Endothelial cell of umbilical vein (primary cell): ENCODE measurements around the gene TMTC1. TPM values are rescaled to one million over a fixed set of nuclear protein-coding genes. Genes with fewer than 3 reads are reported as not detected.

ENCODE experiments used
- BruUV-seq: library from RNA; stranded (reverse); fragments of 400-500 nt; replicated peaks from 2 replicates; lab custom pipeline; 2021; lab: Mats Ljungman, UMichigan
- CTCF ChIA-PET: fragments of 300-600, 350-600 bp; sonication (Branson Sonifier 250); formaldehyde crosslinking; loops from one replicate; lab custom pipeline; 2021; ENCODE audit warnings: antibody characterized with exemption, inconsistent platforms; lab: Charles Lee
- POLR2A ChIA-PET: fragments of 300-600, 350-600 bp; sonication (Branson Sonifier 250); formaldehyde crosslinking; loops from one replicate; lab custom pipeline; 2021; ENCODE audit warnings: antibody characterized with exemption, inconsistent platforms; lab: Charles Lee
- DNase-seq: peaks from one replicate; pipeline ENCODE4 v3.0.0-alpha.2; 2011; ENCODE audit warnings: low read depth, low spot score
- FAIRE-seq: peaks from 2 replicates; lab custom pipeline; 2011; peaks lifted over from hg19 to GRCh38; lab: Jason Lieb, UNC
- H2AFZ ChIP-seq: 2 replicates; pipeline ENCODE4 v1.6.0; 2012; ENCODE audit warnings: low read depth, low read length, control low read depth, inconsistent platforms
- H3K27ac ChIP-seq: 2 replicates; pipeline ENCODE4 v1.5.1; 2011; ENCODE audit warnings: low read depth, mild to moderate bottlenecking, control low read depth, low read length, moderate library complexity; ENCODE audit not compliant: insufficient read depth
- H3K27me3 ChIP-seq, 2 experiments: 2 replicates each; pipeline versions ENCODE4 v1.6.0 to v1.6.1; 2011; ENCODE audit warnings: low read length in 2 of 2, mixed read lengths in 1 of 2; ENCODE audit not compliant: control insufficient read depth in 2 of 2, insufficient read depth in 2 of 2
- H3K36me3 ChIP-seq, 2 experiments: 2 replicates in 1 of 2; 3 replicates in 1 of 2; pipeline ENCODE4 v1.5.1; 2011; ENCODE audit warnings: low read length in 2 of 2, mild to moderate bottlenecking in 1 of 2, moderate library complexity in 1 of 2; ENCODE audit not compliant: control insufficient read depth in 2 of 2, insufficient read depth in 2 of 2; ENCODE audit errors: extremely low read depth in 1 of 2
- H3K4me1 ChIP-seq: 3 replicates; pipeline ENCODE4 v1.5.1; 2011; ENCODE audit warnings: mild to moderate bottlenecking, low read length; ENCODE audit not compliant: control insufficient read depth, insufficient read depth; ENCODE audit errors: extremely low read depth
- H3K4me2 ChIP-seq: 2 replicates; pipeline ENCODE4 v1.6.1; 2011; ENCODE audit warnings: low read length, control low read depth, mixed read lengths; ENCODE audit not compliant: insufficient read depth
- H3K4me3 ChIP-seq, 3 experiments: fragments of 200-600 bp in 1 of 3; sonication (generic), shearing (Covaris generic) in 1 of 3; replicated peaks in 1 of 3; 2 replicates each; pipeline ENCODE4 v1.5.1; 2011 to 2016; ENCODE audit warnings: control low read depth in 3 of 3, low read length in 3 of 3, mild to moderate bottlenecking in 2 of 3, inconsistent platforms in 1 of 3, low read depth in 1 of 3, moderate library complexity in 1 of 3; ENCODE audit not compliant: insufficient read depth in 1 of 3
- H3K79me2 ChIP-seq: 2 replicates; pipeline ENCODE4 v1.6.0; 2012; ENCODE audit warnings: low read length, inconsistent platforms; ENCODE audit not compliant: control insufficient read depth, insufficient read depth
- H3K9ac ChIP-seq: replicated peaks from 2 replicates; pipeline ENCODE3; 2011; ENCODE audit warnings: low read length, control low read depth; ENCODE audit not compliant: insufficient read depth; ENCODE audit errors: extremely low read depth
- H3K9me1 ChIP-seq: replicated peaks from 3 replicates; pipeline ENCODE4 v1.6.0; 2011; ENCODE audit warnings: mild to moderate bottlenecking, low read length; ENCODE audit not compliant: control insufficient read depth, insufficient read depth; ENCODE audit errors: extremely low read depth
- H3K9me3 ChIP-seq: replicated peaks from 2 replicates; pipeline ENCODE4 v1.5.1; 2012; ENCODE audit warnings: low read length, inconsistent platforms; ENCODE audit not compliant: control insufficient read depth, insufficient read depth
- H4K20me1 ChIP-seq: replicated peaks from 2 replicates; pipeline ENCODE3; 2011; ENCODE audit warnings: mild to moderate bottlenecking, low read length; ENCODE audit not compliant: control insufficient read depth, insufficient read depth; ENCODE audit errors: extremely low read depth
- EZH2 ChIP-seq: IDR thresholded peaks from 2 replicates; pipeline ENCODE4 v1.6.1; 2012; ENCODE audit warnings: borderline replicate concordance, low read depth, mild to moderate bottlenecking, moderate library complexity, low read length, inconsistent platforms; ENCODE audit not compliant: severe bottlenecking
- FOS ChIP-seq: IDR thresholded peaks from 2 replicates; pipeline ENCODE4 v1.6.1; 2011; ENCODE audit warnings: mild to moderate bottlenecking, low read length, moderate library complexity, borderline replicate concordance; ENCODE audit not compliant: insufficient read depth
- GATA2 ChIP-seq: IDR thresholded peaks from 2 replicates; pipeline ENCODE4 v1.7.0; 2011; ENCODE audit warnings: low read depth, mild to moderate bottlenecking, moderate library complexity, mixed read lengths, low read length; ENCODE audit not compliant: insufficient read length, insufficient read depth
- JUN ChIP-seq: IDR thresholded peaks from 2 replicates; pipeline ENCODE4 v1.6.1; 2011; ENCODE audit warnings: borderline replicate concordance, low read depth; ENCODE audit not compliant: insufficient read length, insufficient read depth
- MYC ChIP-seq: IDR thresholded peaks from one replicate; pipeline ENCODE4 v1.6.1; 2011; ENCODE audit warnings: mild to moderate bottlenecking, low read depth, low read length
- POLR2A ChIP-seq: IDR thresholded peaks from 2 replicates; pipeline ENCODE4 v1.6.1; 2012; ENCODE audit warnings: low read depth, mild to moderate bottlenecking, control low read depth, low read length
- POLR2AphosphoS5 ChIP-seq: IDR thresholded peaks from 2 replicates; pipeline ENCODE4 v1.6.1; 2012; ENCODE audit warnings: low read depth, mild to moderate bottlenecking, control low read depth, low read length, moderate library complexity; ENCODE audit not compliant: insufficient read depth
- dilution Hi-C: fragments of 300-500 bp; cut with MboI; formaldehyde crosslinking; loops from one replicate; pipeline ENCODE4 v1.15.0; 2019; ENCODE audit warnings: low sequenced_read_pairs; ENCODE audit not compliant: extremely low pct_ligation_motif_present
- intact Hi-C: fragments of 100-400 bp; cut with micrococcal nuclease; formaldehyde crosslinking; loops from one replicate; pipeline ENCODE4 v1.10.0; 2022
- polyA plus RNA-seq, 4 experiments: library from polyadenylated mRNA; depleted of rRNA in 3 of 4; stranded (reverse) in 3 of 4; unstranded in 1 of 4; fragments of >200 nt; gene quantifications; 2 replicates each; pipeline versions ENCODE4 v1.2.1 to v1.2.3, GENCODE V29; 2011 to 2012; ENCODE audit warnings: missing spikeins in 1 of 4
- total RNA-seq: library from RNA; stranded (reverse); gene quantifications from 2 replicates; pipeline ENCODE4 v1.2.3, GENCODE V29; 2021
- TF ChIP-seq, protein P1 (sequence below), 2 donors: IDR thresholded peaks; 1 replicate in 1 of 2; 2 replicates in 1 of 2; pipeline ENCODE4 v1.5.1; 2011; ENCODE audit warnings: low read length in 2 of 2, mild to moderate bottlenecking in 2 of 2, moderate library complexity in 2 of 2, control low read depth in 1 of 2, inconsistent platforms in 1 of 2, low read depth in 1 of 2; ENCODE audit not compliant: insufficient read depth in 1 of 2; ENCODE audit errors: extremely low read depth in 1 of 2
- TF ChIP-seq, protein P2 (sequence below): IDR thresholded peaks from 2 replicates; pipeline ENCODE4 v1.6.1; 2011; ENCODE audit not compliant: insufficient read depth, insufficient read length

TMTC1 gene
- total and polyA plus RNA-seq, 2 donors (not counting 3 experiments of a cell fraction or from before 2014, with no cell fraction given), result 5.4 to 5.9 TPM

DNA sequence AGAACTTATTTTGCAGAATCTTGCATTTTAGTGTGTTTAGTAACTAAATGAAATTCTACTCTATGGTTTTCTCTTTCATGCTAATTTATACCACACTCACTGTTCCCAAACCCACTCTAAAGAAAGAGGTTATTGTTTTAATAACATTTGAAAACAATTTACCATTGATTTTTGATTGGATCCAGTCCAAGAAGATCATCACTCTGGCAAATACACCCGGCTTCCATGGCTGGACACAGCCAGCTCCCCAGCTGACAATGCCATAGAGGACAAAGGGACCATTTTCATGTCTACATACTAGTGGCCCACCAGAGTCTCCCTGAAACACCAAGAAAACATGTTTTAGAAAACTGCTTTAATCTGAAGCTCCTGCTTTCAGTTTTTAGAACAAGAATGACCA, 328.7 kb downstream of the TMTC1 start:
- dilution Hi-C loops, result no loop called here
- H3K27me3 ChIP-seq, result no peaks in the 10 kb centered on the region
- H3K4me1 ChIP-seq, result no peaks in the 10 kb centered on the region
- H3K4me3 ChIP-seq, result no peak overlapping the region
- DNase-seq (no peak), FAIRE-seq (no peak)
- no peak overlapping the region for H3K27ac ChIP-seq
- no peaks in the 10 kb centered on the region for H3K36me3 ChIP-seq
- TF ChIP-seq, protein P1, sequence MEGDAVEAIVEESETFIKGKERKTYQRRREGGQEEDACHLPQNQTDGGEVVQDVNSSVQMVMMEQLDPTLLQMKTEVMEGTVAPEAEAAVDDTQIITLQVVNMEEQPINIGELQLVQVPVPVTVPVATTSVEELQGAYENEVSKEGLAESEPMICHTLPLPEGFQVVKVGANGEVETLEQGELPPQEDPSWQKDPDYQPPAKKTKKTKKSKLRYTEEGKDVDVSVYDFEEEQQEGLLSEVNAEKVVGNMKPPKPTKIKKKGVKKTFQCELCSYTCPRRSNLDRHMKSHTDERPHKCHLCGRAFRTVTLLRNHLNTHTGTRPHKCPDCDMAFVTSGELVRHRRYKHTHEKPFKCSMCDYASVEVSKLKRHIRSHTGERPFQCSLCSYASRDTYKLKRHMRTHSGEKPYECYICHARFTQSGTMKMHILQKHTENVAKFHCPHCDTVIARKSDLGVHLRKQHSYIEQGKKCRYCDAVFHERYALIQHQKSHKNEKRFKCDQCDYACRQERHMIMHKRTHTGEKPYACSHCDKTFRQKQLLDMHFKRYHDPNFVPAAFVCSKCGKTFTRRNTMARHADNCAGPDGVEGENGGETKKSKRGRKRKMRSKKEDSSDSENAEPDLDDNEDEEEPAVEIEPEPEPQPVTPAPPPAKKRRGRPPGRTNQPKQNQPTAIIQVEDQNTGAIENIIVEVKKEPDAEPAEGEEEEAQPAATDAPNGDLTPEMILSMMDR (IDR thresholded peaks at IDR 0.05; ENCODE audit: extremely low read depth in 1 of 2, insufficient read depth in 1 of 2, low read depth in 1 of 2, low read length in 2 of 2), result no peak
- no peak for TF ChIP-seq FOS
- no peak for TF ChIP-seq POLR2AphosphoS5
- no peak for TF ChIP-seq GATA2
- TF ChIP-seq, protein P2, sequence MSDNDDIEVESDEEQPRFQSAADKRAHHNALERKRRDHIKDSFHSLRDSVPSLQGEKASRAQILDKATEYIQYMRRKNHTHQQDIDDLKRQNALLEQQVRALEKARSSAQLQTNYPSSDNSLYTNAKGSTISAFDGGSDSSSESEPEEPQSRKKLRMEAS, result no peak
- TF ChIP-seq EZH2, result no peak
- no peak for TF ChIP-seq POLR2A
- no peak for TF ChIP-seq JUN
- TF ChIP-seq MYC, result no peak
- H3K79me2 ChIP-seq, result no peaks in the 10 kb centered on the region
- CTCF ChIA-PET, result interaction anchor here (1.8 kb wide), 1 partner anchor 14 kb away, joined by 5 read pairs; no protein-coding TSS in a partner anchor
- no peak overlapping the region for H2AFZ ChIP-seq
- intact Hi-C loops, result no loop called here
- H3K9me1 ChIP-seq, result no peaks in the 10 kb centered on the region
- no peak overlapping the region for H3K9ac ChIP-seq
- POLR2A ChIA-PET, result no interaction called here
- no peaks in the 10 kb centered on the region for H3K9me3 ChIP-seq
- BruUV-seq, result no TSS peak
- H3K4me2 ChIP-seq, result no peak overlapping the region
- H4K20me1 ChIP-seq, result no peaks in the 10 kb centered on the region
